Gastroesophageal sphincter (tissue), 3 donors: ENCODE results near the gene NOL6.

Experiments used
- EP300 ChIP-seq: sonication (generic); formaldehyde crosslinking; IDR thresholded peaks from one replicate; pipeline ENCODE4 v1.6.1; 2017; ENCODE audit warnings: antibody characterized with exemption, mild to moderate bottlenecking
- TF ChIP-seq, protein P1 (sequence below), 4 experiments: fragments of 200-600 bp in 2 of 4; fragments of 450-650 bp in 2 of 4; sonication (generic) in 1 of 4; IDR thresholded peaks; one replicate each; pipeline ENCODE4 v1.5.1; 2017 to 2019; ENCODE audit warnings: antibody characterized with exemption in 4 of 4, mild to moderate bottlenecking in 2 of 4, moderate library complexity in 2 of 4

- TF ChIP-seq, protein P1, sequence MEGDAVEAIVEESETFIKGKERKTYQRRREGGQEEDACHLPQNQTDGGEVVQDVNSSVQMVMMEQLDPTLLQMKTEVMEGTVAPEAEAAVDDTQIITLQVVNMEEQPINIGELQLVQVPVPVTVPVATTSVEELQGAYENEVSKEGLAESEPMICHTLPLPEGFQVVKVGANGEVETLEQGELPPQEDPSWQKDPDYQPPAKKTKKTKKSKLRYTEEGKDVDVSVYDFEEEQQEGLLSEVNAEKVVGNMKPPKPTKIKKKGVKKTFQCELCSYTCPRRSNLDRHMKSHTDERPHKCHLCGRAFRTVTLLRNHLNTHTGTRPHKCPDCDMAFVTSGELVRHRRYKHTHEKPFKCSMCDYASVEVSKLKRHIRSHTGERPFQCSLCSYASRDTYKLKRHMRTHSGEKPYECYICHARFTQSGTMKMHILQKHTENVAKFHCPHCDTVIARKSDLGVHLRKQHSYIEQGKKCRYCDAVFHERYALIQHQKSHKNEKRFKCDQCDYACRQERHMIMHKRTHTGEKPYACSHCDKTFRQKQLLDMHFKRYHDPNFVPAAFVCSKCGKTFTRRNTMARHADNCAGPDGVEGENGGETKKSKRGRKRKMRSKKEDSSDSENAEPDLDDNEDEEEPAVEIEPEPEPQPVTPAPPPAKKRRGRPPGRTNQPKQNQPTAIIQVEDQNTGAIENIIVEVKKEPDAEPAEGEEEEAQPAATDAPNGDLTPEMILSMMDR (IDR thresholded peaks at IDR 0.05): no peak
- no peak for TF ChIP-seq EP300
Observed at GRCh38 chr9:33430942-33431341, 42.8 kb downstream of the NOL6 start.
